ENCODE measurements around the gene ZNF556.

The ZNF556 gene

GRCh38 chr19:2877398-2878331, 10.5 kb downstream of the ZNF556 start:
- no peak for TF ChIP-seq CTCF (IDR thresholded peaks at IDR 0.05)

- TF ChIP-seq CTCF (IDR thresholded peaks at IDR 0.05), result no peak
These were observed 16.7 kb downstream of the ZNF556 start for GRCh38 chr19:2883686-2884439.

- TF ChIP-seq CTCF (IDR thresholded peaks at IDR 0.05), result no peak
These were observed 18.6 kb downstream of the ZNF556 start for GRCh38 chr19:2885736-2886135.

GRCh38 chr19:2887391-2887914, 20.3 kb downstream of the ZNF556 start:
- peak; percentile 63 for TF ChIP-seq CTCF (IDR thresholded peaks at IDR 0.05)

- TF ChIP-seq CTCF (IDR thresholded peaks at IDR 0.05), result no peak
These were observed 21.6 kb downstream of the ZNF556 start for GRCh38 chr19:2888731-2889224.

- no peak for TF ChIP-seq CTCF (IDR thresholded peaks at IDR 0.05)
These were observed 29.6 kb downstream of the ZNF556 start for GRCh38 chr19:2896694-2897093.

All from LNCAP (cell line).